Measurements from ENCODE around the gene C19orf44. TPM values are rescaled to one million over a fixed set of nuclear protein-coding genes. Genes with fewer than 3 reads are reported as not detected.

The C19orf44 gene
- total and polyA plus RNA-seq, 2 of the 4 experiments (the other 2 are of a cell fraction): 1.4 to 3.8 TPM

DNA sequence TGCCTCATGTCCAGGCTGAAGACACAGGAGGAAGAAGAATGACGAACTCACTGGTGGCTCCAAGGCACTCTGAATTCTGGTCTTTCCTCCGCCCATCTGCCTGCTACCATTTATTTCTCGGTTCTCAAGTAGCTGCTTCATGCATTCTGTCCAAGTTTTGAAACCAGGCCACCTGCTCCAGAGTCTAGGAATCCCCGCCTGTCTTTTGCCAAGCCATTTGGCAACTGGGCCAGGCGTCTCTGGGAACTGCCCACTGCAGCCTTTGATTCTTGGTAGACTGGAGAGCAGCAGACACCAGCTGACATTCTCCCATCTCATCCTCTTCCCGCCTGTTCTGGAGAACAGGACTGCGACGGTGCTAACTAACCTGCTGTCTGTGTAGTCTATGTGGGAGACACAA, 65.2 kb downstream of the C19orf44 start:
- 71% methylated on average over 1 of the region's 8 CpGs; no CpG with 5 or more reads in 1 of the 2 experiments for WGBS, 2 experiments (ENCODE audit: extremely low coverage in 2 of 2, insufficient read length in 1 of 2)
- H3K23ac ChIP-seq (ENCODE audit: low read depth, low read length): no peak overlapping the region
- in situ Hi-C loops (cut with MboI; ENCODE audit: low sequenced_read_pairs): no loop called here
- no TSS peak for BruUV-seq (replicated peaks)
- no peak overlapping the region for H2AK9ac ChIP-seq (replicated peaks; ENCODE audit: low read depth, low read length, poor library complexity)
- H2AK5ac ChIP-seq (ENCODE audit: low read depth, low read length): no peak overlapping the region
- no peak overlapping the region for H3K4ac ChIP-seq (ENCODE audit: low read depth, low read length)
- H3K56ac ChIP-seq (ENCODE audit: extremely low read depth, insufficient read depth, low read length): no peak overlapping the region
- H3K4me1 ChIP-seq (ENCODE audit: control insufficient read depth, insufficient read depth, low read length): no peaks in the 10 kb centered on the region
- H4K5ac ChIP-seq (ENCODE audit: low read depth, low read length): no peak overlapping the region
- no peaks in the 10 kb centered on the region for H3K27me3 ChIP-seq (ENCODE audit: control insufficient read depth, insufficient read depth, low read length)
- peaks cover 4% of the 10 kb centered on the region; the same call in 1 of the 2 replicates for H4K20me1 ChIP-seq (ENCODE audit: insufficient read depth, low read length)
- intact Hi-C loops (cut with micrococcal nuclease): no loop called here
- no peak overlapping the region for H3K14ac ChIP-seq (replicated peaks; ENCODE audit: low read depth, low read length)
- H2AFZ ChIP-seq (replicated peaks; ENCODE audit: low read length, poor library complexity): no peak overlapping the region
- peaks cover 11 to 37% of the 10 kb centered on the region in 2 experiments for H3K79me1 ChIP-seq (ENCODE audit: low read depth in 1 of 2, low read length in 2 of 2)
- dilution Hi-C loops (cut with HindIII; ENCODE audit: low sequenced_read_pairs, unreplicated experiment): no loop called here
- peaks cover 50% of the 10 kb centered on the region for H3K36me3 ChIP-seq (ENCODE audit: control insufficient read depth, insufficient read depth, low read length)
- no peak overlapping the region for H3K27ac ChIP-seq (ENCODE audit: insufficient read depth, low read length)
- CTCF ChIA-PET: no interaction called here
- no peak overlapping the region for H3K4me2 ChIP-seq (ENCODE audit: low read depth, low read length)
- DNase-seq (no peak), ATAC-seq (ENCODE audit: low read depth) (no peak)
- no peak overlapping the region for H2BK20ac ChIP-seq (ENCODE audit: low read depth, low read length)
- H3K18ac ChIP-seq (ENCODE audit: low read depth, low read length): no peak overlapping the region
- TF ChIP-seq MAZ (IDR thresholded peaks at IDR 0.05; ENCODE audit: borderline replicate concordance, low read depth, low read length) (no peak), POLR2A (IDR thresholded peaks at IDR 0.05; ENCODE audit: low read depth, low read length) (no peak), MAFK (IDR thresholded peaks at IDR 0.05; ENCODE audit: low read depth, low read length) (no peak), RFX5 (IDR thresholded peaks at IDR 0.05; ENCODE audit: low read depth, low read length) (no peak), NFE2L2 (IDR thresholded peaks at IDR 0.05; ENCODE audit: low read depth, low read length) (no peak), RCOR1 (IDR thresholded peaks at IDR 0.05; ENCODE audit: insufficient replicate concordance, low read length) (no peak), MXI1 (IDR thresholded peaks at IDR 0.05; ENCODE audit: borderline replicate concordance, low read depth, low read length) (no peak), FOS (IDR thresholded peaks at IDR 0.05; ENCODE audit: low read depth, low read length) (no peak), CEBPB (IDR thresholded peaks at IDR 0.05; ENCODE audit: low read depth, low read length) (no peak), SMC3 (IDR thresholded peaks at IDR 0.05; ENCODE audit: low read depth, low read length) (no peak), CHD1 (IDR thresholded peaks at IDR 0.05; ENCODE audit: low read depth, low read length) (no peak)
- TF ChIP-seq, protein P1, sequence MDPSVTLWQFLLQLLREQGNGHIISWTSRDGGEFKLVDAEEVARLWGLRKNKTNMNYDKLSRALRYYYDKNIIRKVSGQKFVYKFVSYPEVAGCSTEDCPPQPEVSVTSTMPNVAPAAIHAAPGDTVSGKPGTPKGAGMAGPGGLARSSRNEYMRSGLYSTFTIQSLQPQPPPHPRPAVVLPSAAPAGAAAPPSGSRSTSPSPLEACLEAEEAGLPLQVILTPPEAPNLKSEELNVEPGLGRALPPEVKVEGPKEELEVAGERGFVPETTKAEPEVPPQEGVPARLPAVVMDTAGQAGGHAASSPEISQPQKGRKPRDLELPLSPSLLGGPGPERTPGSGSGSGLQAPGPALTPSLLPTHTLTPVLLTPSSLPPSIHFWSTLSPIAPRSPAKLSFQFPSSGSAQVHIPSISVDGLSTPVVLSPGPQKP (IDR thresholded peaks at IDR 0.05; ENCODE audit: borderline replicate concordance, low read depth, low read length): no peak
- TF ChIP-seq, protein P2, sequence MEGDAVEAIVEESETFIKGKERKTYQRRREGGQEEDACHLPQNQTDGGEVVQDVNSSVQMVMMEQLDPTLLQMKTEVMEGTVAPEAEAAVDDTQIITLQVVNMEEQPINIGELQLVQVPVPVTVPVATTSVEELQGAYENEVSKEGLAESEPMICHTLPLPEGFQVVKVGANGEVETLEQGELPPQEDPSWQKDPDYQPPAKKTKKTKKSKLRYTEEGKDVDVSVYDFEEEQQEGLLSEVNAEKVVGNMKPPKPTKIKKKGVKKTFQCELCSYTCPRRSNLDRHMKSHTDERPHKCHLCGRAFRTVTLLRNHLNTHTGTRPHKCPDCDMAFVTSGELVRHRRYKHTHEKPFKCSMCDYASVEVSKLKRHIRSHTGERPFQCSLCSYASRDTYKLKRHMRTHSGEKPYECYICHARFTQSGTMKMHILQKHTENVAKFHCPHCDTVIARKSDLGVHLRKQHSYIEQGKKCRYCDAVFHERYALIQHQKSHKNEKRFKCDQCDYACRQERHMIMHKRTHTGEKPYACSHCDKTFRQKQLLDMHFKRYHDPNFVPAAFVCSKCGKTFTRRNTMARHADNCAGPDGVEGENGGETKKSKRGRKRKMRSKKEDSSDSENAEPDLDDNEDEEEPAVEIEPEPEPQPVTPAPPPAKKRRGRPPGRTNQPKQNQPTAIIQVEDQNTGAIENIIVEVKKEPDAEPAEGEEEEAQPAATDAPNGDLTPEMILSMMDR (conservative IDR thresholded peaks at IDR 0.05; ENCODE audit: low read depth, low read length): no peak
- H2BK15ac ChIP-seq (ENCODE audit: low read depth, low read length): no peak overlapping the region
- no peak overlapping the region for H3K4me3 ChIP-seq (ENCODE audit: insufficient read depth, low read depth, low read length)
- no peak overlapping the region for H4K91ac ChIP-seq (ENCODE audit: insufficient read depth, low read depth, low read length)
- H2BK5ac ChIP-seq (ENCODE audit: low read depth, low read length, poor library complexity, severe bottlenecking): no peak overlapping the region
- H3K9me3 ChIP-seq (ENCODE audit: control insufficient read depth, insufficient read depth, low read length): no peaks in the 10 kb centered on the region
- no peak overlapping the region for H4K8ac ChIP-seq (ENCODE audit: low read depth in 2 of 2, low read length in 2 of 2)
- POLR2A ChIA-PET (ENCODE audit: unreplicated experiment): no interaction called here
- no peak overlapping the region for H2BK120ac ChIP-seq (ENCODE audit: low read depth, low read length)
- peaks cover 3% of the 10 kb centered on the region for H3K9me1 ChIP-seq (ENCODE audit: insufficient read depth, low read length)
- no peak overlapping the region for H3K9ac ChIP-seq (ENCODE audit: low read depth, low read length)

Data from IMR-90 (cell line).